Activated naive CD8-positive, alpha-beta T cell treated with anti-CD3 and anti-CD28 coated beads, Interleukin-2, amount 50 U/mL, for 24 hours (primary cell): ENCODE data around the gene SESN2.

ENCODE experiments used
- ATAC-seq: fragments of 150-1000 bp; cut with Tn5 transposase; one replicate; pipeline ENCODE4 v1.10.0; 2021
- DNase-seq: peaks from one replicate; pipeline ENCODE4 v3.0.0; 2021
- H3K27ac Mint-ChIP-seq: one replicate; pipeline ENCODE4 v1.8.0; 2021; ENCODE audit warnings: mild to moderate bottlenecking, mixed read lengths
- H3K27me3 Mint-ChIP-seq: one replicate; pipeline ENCODE4 v1.8.0; 2021; ENCODE audit warnings: mixed read lengths
- H3K36me3 Mint-ChIP-seq: one replicate; pipeline ENCODE4 v1.8.0; 2021; ENCODE audit warnings: low read depth, mixed read lengths
- H3K4me1 Mint-ChIP-seq: one replicate; pipeline ENCODE4 v1.8.0; 2021; ENCODE audit warnings: mixed read lengths
- H3K4me3 Mint-ChIP-seq: one replicate; pipeline ENCODE4 v1.8.0; 2021; ENCODE audit warnings: mild to moderate bottlenecking, moderate library complexity, mixed read lengths
- H3K9me3 Mint-ChIP-seq: one replicate; pipeline ENCODE4 v1.8.0; 2021; ENCODE audit warnings: mixed read lengths

SESN2 gene, protein sequence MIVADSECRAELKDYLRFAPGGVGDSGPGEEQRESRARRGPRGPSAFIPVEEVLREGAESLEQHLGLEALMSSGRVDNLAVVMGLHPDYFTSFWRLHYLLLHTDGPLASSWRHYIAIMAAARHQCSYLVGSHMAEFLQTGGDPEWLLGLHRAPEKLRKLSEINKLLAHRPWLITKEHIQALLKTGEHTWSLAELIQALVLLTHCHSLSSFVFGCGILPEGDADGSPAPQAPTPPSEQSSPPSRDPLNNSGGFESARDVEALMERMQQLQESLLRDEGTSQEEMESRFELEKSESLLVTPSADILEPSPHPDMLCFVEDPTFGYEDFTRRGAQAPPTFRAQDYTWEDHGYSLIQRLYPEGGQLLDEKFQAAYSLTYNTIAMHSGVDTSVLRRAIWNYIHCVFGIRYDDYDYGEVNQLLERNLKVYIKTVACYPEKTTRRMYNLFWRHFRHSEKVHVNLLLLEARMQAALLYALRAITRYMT

GRCh38 chr1:28259252-28259933, at the start of gene SESN2:
SESN2 (plus strand) TSS chr1:28259518; CDS start chr1:28259848, 330 bp downstream.
- peak within 1 kb of the TSS; percentile 85 for H3K4me3 Mint-ChIP-seq
- H3K27ac Mint-ChIP-seq = peak within 1 kb of the TSS; percentile 89
- peak; percentile 96 for ATAC-seq
- peaks cover 43% of the 10 kb centered on the region for H3K4me1 Mint-ChIP-seq
- peaks cover 10% of the 10 kb centered on the region for H3K36me3 Mint-ChIP-seq
- DNase-seq = peak; percentile 99
- H3K9me3 Mint-ChIP-seq = peaks cover 5% of the 10 kb centered on the region
- peaks cover 2% of the 10 kb centered on the region for H3K27me3 Mint-ChIP-seq

DNA sequence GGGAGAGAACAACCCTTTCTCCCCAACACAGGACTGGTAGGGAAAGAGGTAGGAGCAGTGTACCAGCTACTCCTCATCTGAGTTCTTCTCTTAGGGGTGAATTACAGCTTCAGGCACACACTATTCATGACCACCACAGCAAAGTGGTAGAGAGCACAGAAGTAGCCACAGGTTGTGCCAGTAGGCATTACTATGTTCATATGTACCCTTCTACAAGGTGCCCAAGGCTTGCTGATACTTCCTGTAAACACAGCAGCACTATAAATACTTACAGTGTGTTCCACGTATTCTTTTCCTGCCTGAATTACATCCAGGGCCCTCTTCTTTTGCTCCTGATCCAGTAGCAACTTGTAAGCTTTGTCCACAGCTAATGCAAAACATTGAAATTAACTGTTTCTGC, 49.6 kb upstream of the SESN2 start:
- no peak overlapping the region for H3K4me3 Mint-ChIP-seq
- ATAC-seq = no peak
- H3K27ac Mint-ChIP-seq = no peak overlapping the region
- no peaks in the 10 kb centered on the region for H3K27me3 Mint-ChIP-seq
- no peaks in the 10 kb centered on the region for H3K9me3 Mint-ChIP-seq
- H3K36me3 Mint-ChIP-seq = peaks cover 27% of the 10 kb centered on the region
- no peaks in the 10 kb centered on the region for H3K4me1 Mint-ChIP-seq
- no peak for DNase-seq

- no peak overlapping the region for H3K27ac Mint-ChIP-seq
- H3K9me3 Mint-ChIP-seq = no peaks in the 10 kb centered on the region
- ATAC-seq (no peak), DNase-seq (no peak)
- peaks cover 19% of the 10 kb centered on the region for H3K36me3 Mint-ChIP-seq
- no peaks in the 10 kb centered on the region for H3K27me3 Mint-ChIP-seq
- no peak overlapping the region for H3K4me3 Mint-ChIP-seq
- no peaks in the 10 kb centered on the region for H3K4me1 Mint-ChIP-seq
Observed at GRCh38 chr1:28213315-28213714, 46.0 kb upstream of the SESN2 start.

DNA sequence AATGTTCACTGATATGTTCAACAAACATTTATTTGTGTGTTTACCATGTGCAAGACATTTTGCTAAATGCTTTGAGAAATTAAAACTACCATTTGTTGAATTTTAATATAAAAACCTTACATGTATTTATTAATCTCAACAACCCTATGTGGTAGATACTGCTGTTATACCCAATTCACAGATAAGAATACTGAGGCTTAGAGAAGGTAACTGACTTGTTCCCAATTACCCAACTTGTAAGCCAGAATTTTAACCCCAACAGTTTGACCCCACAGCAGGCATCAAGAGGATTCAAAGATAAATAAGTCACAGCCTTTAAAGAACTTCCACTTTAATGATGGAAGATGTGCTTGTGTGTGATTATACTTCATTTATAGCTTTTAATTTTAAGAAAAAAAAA, 30.2 kb upstream of the SESN2 start:
- no peak overlapping the region for H3K27ac Mint-ChIP-seq
- peaks cover 33% of the 10 kb centered on the region for H3K4me1 Mint-ChIP-seq
- ATAC-seq (no peak), DNase-seq (no peak)
- no peaks in the 10 kb centered on the region for H3K9me3 Mint-ChIP-seq
- H3K36me3 Mint-ChIP-seq = peaks cover 41% of the 10 kb centered on the region
- H3K4me3 Mint-ChIP-seq = no peak overlapping the region
- peaks cover 2% of the 10 kb centered on the region for H3K27me3 Mint-ChIP-seq

DNA sequence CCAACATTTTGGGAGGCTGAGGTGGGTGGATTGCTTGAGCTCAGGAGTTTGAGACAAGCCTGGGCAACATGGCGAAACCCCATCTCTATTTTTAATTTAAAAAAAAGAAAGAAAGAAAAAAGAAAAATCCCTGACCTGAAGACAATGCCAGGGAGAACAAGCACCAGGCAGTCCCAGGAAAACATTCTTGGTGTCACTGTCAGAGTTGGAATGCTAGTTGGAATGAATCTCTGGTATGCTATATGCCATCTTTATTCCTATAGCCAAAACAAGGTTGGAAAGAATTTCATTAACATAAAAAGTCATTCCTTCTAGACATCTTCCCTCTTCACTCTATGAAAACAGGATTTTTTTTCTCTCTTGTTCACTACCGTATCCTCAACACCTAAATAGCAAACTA, 29.3 kb upstream of the SESN2 start:
- Mint-ChIP-seq H3K4me1 (peaks cover 35% of the 10 kb centered on the region), H3K36me3 (peaks cover 38% of the 10 kb centered on the region), H3K4me3 (no peak overlapping the region), H3K9me3 (no peaks in the 10 kb centered on the region), H3K27me3 (peaks cover 2% of the 10 kb centered on the region), H3K27ac (no peak overlapping the region)
- DNase-seq = no peak
- no peak for ATAC-seq

- Mint-ChIP-seq H3K27me3 (peaks cover 2% of the 10 kb centered on the region), H3K4me1 (peaks cover 35% of the 10 kb centered on the region), H3K27ac (peak within 1 kb of the TSS; percentile 98), H3K9me3 (no peaks in the 10 kb centered on the region), H3K36me3 (peaks cover 21% of the 10 kb centered on the region), H3K4me3 (peak within 1 kb of the TSS; percentile 97)
- DNase-seq (peak; percentile 98), ATAC-seq (peak; percentile 67)
Observed at GRCh38 chr1:28232558-28233263, 26.6 kb upstream of the SESN2 start, which contains the start of gene DNAJC8. DNAJC8 (minus strand) TSS chr1:28233029; CDS start chr1:28232998, 31 bp downstream.

DNA sequence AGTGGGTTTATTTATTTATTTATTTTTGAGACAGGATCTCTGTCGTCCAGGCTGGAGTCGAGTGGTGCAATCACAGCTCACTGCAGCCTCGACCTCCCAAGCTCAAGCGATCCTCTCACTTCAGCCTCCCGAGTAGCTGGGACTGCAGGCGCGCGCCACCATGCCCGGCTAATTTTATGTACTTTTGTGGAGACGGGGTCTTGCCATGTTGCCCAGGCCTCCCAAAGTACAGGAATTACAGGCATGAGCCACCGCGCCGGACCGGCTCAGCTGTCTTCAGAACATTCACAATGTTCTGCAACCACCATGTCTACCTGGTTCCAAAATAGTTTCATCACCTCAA, 26.1 kb upstream of the SESN2 start:
- no peak for ATAC-seq
- DNase-seq = no peak
- H3K36me3 Mint-ChIP-seq = peaks cover 21% of the 10 kb centered on the region
- H3K4me1 Mint-ChIP-seq = peaks cover 35% of the 10 kb centered on the region
- no peaks in the 10 kb centered on the region for H3K9me3 Mint-ChIP-seq
- peak overlapping the region; percentile 48 for H3K4me3 Mint-ChIP-seq
- peaks cover 2% of the 10 kb centered on the region for H3K27me3 Mint-ChIP-seq
- no peak overlapping the region for H3K27ac Mint-ChIP-seq

DNA sequence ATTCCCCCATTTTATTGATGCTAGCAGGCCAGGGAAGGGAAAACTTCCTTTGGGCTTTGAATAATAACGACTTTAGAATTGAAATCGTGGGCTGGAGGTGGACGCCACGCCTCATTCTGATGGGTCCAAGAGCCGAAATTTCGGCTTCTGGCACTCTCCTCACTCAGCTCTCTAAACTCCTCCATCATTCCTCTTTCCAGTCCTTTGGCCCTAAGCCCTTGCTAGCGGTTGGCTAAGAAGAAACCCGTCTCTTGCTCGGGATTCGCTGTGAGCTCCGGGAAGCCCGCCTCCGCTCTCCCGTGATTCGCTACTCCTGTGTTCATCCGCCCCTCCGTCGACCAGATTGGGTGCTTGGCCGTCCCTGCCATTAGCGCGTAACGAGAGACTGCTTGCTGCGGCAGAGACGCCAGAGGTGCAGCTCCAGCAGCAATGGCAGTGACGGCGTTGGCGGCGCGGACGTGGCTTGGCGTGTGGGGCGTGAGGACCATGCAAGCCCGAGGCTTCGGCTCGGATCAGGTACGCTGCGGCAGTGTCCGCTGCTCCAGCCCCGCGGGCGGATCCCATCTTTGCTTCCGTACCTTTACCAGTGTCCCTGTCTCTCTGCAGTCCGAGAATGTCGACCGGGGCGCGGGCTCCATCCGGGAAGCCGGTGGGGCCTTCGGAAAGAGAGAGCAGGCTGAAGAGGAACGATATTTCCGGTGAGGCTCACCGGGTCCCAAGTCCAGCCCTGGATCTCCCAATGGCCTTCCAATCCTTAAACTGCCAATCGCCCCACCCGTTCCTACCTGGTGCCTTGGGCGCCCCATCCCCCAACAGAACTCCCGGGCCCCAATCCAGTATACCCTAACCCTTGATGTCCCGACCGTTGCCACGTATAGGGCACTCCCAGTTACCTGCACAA, 23.3 kb upstream of the SESN2 start, which contains the start of gene ATP5IF1:
ATP5IF1 (plus strand) TSS at position 370 of the 901 bp plus-strand sequence; CDS start at position 430, 60 bp downstream.
- no peak within 1 kb of the TSS for H3K27ac Mint-ChIP-seq
- DNase-seq = peak; percentile 94
- peaks cover 24% of the 10 kb centered on the region for H3K4me1 Mint-ChIP-seq
- H3K27me3 Mint-ChIP-seq = peaks cover 2% of the 10 kb centered on the region
- ATAC-seq = peak; percentile 95
- no peaks in the 10 kb centered on the region for H3K9me3 Mint-ChIP-seq
- H3K36me3 Mint-ChIP-seq = peaks cover 10% of the 10 kb centered on the region
- no peak within 1 kb of the TSS for H3K4me3 Mint-ChIP-seq

DNA sequence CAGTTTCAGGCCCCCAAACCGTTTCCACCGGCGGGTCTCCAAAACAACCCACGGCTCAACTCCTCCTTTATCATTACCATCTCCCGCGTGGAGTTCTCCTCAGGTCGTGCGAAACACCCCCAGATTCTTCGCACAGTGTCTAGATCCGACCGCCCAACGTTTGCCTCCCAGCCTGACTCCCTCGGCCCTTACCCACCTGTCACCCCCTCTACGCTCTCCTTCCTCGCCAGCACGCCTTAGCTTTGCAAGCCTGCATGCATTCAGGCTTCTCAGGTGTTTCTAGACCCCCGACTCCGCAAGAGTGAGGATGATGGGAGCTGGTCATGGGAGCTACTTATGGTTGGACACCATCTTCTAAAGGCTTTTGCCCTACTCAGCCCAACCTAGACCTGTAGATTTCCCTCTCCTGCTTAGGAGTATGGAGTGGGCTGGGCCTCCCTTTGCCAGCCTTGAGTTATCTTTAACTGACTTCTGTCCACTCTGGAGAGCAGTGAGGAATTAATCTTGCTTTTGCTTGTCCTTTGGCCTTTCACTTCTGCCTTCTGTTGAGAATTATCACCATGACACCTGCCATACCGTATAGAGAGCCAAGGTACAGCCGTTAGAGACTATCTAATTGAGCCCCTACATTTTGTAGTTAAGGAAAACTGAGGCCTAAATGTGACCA, 22.5 kb upstream of the SESN2 start:
- Mint-ChIP-seq H3K4me1 (peaks cover 23% of the 10 kb centered on the region), H3K27ac (no peak overlapping the region), H3K27me3 (peaks cover 2% of the 10 kb centered on the region), H3K36me3 (peaks cover 10% of the 10 kb centered on the region), H3K9me3 (no peaks in the 10 kb centered on the region), H3K4me3 (no peak overlapping the region)
- ATAC-seq (no peak), DNase-seq (no peak)

DNA sequence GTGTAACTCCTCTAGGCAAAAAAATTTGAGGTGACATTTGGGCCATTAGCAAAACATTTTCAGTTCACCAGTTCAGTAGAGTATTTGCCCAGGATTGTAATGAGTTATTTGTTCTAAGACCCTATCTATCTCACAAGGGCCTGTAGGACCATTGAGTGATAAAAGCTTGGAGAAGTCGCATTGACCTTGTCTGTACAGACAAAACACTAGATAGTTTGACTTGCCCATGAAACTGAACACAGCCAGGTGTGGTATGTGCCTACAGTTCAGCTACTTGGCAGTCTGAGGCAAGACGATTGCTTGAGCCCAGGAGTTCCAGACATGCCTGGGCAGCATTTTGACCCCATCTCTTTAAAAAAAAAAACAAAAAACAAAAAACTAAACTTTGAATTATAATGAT, 20.3 kb upstream of the SESN2 start:
- Mint-ChIP-seq H3K9me3 (no peaks in the 10 kb centered on the region), H3K36me3 (peaks cover 5% of the 10 kb centered on the region), H3K27ac (no peak overlapping the region), H3K27me3 (no peaks in the 10 kb centered on the region), H3K4me3 (no peak overlapping the region), H3K4me1 (peaks cover 17% of the 10 kb centered on the region)
- no peak for DNase-seq
- ATAC-seq = no peak

GRCh38 chr1:28240024-28240423, 19.3 kb upstream of the SESN2 start:
- Mint-ChIP-seq H3K9me3 (no peaks in the 10 kb centered on the region), H3K27me3 (no peaks in the 10 kb centered on the region), H3K27ac (no peak overlapping the region), H3K36me3 (peaks cover 5% of the 10 kb centered on the region), H3K4me3 (no peak overlapping the region), H3K4me1 (peaks cover 24% of the 10 kb centered on the region)
- ATAC-seq (no peak), DNase-seq (no peak)

DNA sequence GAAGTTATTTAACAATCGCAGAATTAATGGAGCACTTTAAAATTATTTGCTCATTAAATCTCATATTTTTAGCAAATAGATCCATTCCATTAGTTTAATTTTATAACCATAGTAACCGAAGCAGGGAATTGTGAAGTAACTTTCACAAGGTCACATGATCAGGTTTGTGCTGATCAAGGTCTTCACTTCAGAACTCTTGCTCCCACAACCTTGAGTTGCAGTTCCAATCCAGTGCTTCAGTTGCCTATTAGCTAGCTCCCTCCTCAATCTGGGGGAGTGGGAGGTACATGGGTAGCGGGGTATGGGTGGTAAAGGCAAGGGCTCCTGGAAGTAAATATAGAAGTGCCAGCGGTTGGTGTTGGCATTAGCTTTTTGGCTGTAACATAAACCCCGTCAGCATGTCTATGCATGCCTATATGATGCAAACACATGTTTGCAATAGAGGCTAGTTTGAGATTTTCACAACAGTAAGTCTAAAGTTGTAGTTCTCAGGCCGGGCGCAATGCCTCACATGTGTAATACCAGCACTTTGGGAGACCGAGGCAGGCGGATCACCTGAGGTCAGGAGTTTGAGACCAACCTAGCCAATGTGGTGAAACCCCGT, 17.6 kb upstream of the SESN2 start:
- peaks cover 5% of the 10 kb centered on the region for H3K36me3 Mint-ChIP-seq
- H3K27ac Mint-ChIP-seq = no peak overlapping the region
- H3K4me1 Mint-ChIP-seq = peaks cover 36% of the 10 kb centered on the region
- H3K9me3 Mint-ChIP-seq = no peaks in the 10 kb centered on the region
- DNase-seq (no peak), ATAC-seq (no peak)
- no peaks in the 10 kb centered on the region for H3K27me3 Mint-ChIP-seq
- H3K4me3 Mint-ChIP-seq = no peak overlapping the region

- H3K27me3 Mint-ChIP-seq = no peaks in the 10 kb centered on the region
- no peak for ATAC-seq
- H3K4me3 Mint-ChIP-seq = peak overlapping the region; percentile 44
- H3K27ac Mint-ChIP-seq = peak overlapping the region; percentile 55
- DNase-seq = no peak
- peaks cover 5% of the 10 kb centered on the region for H3K36me3 Mint-ChIP-seq
- no peaks in the 10 kb centered on the region for H3K9me3 Mint-ChIP-seq
- peaks cover 52% of the 10 kb centered on the region for H3K4me1 Mint-ChIP-seq
Observed at GRCh38 chr1:28243685-28244311, 15.5 kb upstream of the SESN2 start.
